A673 (cell line): ENCODE results near the gene OR6C68.

ENCODE experiments used
- CTCF ChIP-seq: fragments of 300-800, 200-600 bp; sonication (generic); conservative IDR thresholded peaks from 2 replicates; pipeline ENCODE4 v1.5.1; 2017; ENCODE audit warnings: low read depth, mild to moderate bottlenecking, antibody characterized with exemption, low read length, moderate library complexity, mixed read lengths
- EZH2 ChIP-seq: fragments of 200-600 bp; sonication (generic); IDR thresholded peaks from 2 replicates; pipeline ENCODE4 v1.6.1; 2017; ENCODE audit warnings: borderline replicate concordance, low read depth, mild to moderate bottlenecking, mixed read lengths, antibody characterized with exemption, low read length; ENCODE audit not compliant: poor library complexity, severe bottlenecking

GRCh38 chr12:55467836-55468235 lies 24.3 kb upstream of the OR6C68 start:
- no peak for TF ChIP-seq CTCF
- no peak for TF ChIP-seq EZH2
